Fibroblast of lung (primary cell): ENCODE measurements around the gene OAF.

Source experiments
- EZH2 ChIP-seq: IDR thresholded peaks from 2 replicates; pipeline ENCODE4 v1.5.1; 2012; ENCODE audit warnings: low read length, control low read depth, mild to moderate bottlenecking; ENCODE audit errors: missing control alignments
- TF ChIP-seq, protein P1 (sequence below), 2 donors: IDR thresholded peaks in 1 of 2; conservative IDR thresholded peaks in 1 of 2; 1 replicate in 1 of 2; 2 replicates in 1 of 2; pipeline ENCODE4 v1.5.1; 2011 to 2012; ENCODE audit warnings: low read length in 2 of 2, control low read depth in 1 of 2, inconsistent platforms in 1 of 2, low read depth in 1 of 2, mild to moderate bottlenecking in 1 of 2

GRCh38 chr11:120241277-120241676 lies 30.4 kb downstream of the OAF start:
- TF ChIP-seq, protein P1, sequence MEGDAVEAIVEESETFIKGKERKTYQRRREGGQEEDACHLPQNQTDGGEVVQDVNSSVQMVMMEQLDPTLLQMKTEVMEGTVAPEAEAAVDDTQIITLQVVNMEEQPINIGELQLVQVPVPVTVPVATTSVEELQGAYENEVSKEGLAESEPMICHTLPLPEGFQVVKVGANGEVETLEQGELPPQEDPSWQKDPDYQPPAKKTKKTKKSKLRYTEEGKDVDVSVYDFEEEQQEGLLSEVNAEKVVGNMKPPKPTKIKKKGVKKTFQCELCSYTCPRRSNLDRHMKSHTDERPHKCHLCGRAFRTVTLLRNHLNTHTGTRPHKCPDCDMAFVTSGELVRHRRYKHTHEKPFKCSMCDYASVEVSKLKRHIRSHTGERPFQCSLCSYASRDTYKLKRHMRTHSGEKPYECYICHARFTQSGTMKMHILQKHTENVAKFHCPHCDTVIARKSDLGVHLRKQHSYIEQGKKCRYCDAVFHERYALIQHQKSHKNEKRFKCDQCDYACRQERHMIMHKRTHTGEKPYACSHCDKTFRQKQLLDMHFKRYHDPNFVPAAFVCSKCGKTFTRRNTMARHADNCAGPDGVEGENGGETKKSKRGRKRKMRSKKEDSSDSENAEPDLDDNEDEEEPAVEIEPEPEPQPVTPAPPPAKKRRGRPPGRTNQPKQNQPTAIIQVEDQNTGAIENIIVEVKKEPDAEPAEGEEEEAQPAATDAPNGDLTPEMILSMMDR (conservative IDR thresholded peaks at IDR 0.05 in 1 of 2, IDR thresholded peaks at IDR 0.05 in 1 of 2; ENCODE audit: low read depth in 1 of 2, low read length in 2 of 2), result no peak
- TF ChIP-seq EZH2, result no peak
